Measurements from ENCODE around the gene ARFIP2. TPM values are rescaled to one million over a fixed set of nuclear protein-coding genes. Genes with fewer than 3 reads are reported as not detected.

The ARFIP2 gene
- polyA plus RNA-seq, 1 donor, result 74.8 TPM

GRCh38 chr11:6448574-6448973, 32.6 kb downstream of the ARFIP2 start:
- no peak for DNase-seq

DNA sequence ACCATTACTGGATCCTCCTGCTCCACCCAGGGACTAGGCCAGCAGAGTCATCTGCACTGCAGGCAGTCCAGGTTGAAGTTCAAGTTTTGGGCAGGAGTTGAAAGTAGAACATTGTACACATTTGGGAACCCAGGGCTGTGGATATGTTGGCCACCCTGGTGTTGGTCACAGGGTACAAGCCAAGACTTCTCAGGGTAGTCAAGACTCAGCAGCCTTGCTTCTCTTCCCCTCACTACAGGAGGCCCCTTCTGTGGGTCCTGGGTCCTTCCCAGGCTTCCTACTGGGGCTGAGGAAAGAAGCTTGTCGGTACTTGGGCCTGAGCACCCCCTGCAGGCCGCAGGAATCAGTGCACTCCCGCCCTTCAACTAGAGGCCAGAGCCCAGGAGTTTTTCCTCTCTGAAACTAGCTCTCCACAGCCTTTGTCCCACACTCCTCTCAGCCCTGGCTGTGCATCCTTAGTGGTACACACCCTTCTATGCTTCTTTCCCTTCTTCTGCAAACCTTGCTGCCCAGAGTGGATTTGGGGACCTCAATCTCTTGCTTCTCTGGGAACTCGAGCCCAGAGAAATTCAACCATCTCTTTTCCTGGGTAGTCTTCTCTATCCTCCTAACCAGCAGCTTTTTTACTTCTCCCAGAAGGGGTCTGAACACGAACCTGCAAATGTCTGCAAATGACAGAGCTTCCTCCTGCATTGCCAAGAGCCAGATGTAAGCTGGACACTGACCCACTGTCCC, 37.7 kb downstream of the ARFIP2 start:
- peak; percentile 30 for DNase-seq

GRCh38 chr11:6442441-6442840, 38.7 kb downstream of the ARFIP2 start:
- no peak for DNase-seq

DNA sequence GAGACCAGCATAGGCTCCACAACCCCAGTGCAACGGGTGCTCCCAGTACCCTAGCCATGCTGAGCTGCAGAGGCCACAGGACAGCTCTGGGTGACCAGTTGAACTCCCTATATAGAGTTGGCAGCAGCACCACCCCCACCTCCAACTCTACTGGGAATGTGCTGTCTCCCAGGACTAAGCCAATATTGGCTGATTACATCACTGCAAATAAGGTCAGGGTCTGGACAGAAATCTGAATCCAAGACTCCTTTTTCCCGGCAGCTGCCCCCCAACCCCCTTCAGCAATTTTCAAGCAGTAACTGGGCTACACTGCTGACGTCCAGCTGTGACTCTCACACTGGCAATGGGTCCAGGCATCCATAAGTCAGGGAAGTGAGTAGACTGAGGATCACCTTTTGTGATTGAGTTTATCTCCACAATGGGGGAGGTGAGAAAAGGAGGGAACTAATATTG, 40.2 kb downstream of the ARFIP2 start, which contains the start of gene HPX:
TSS of gene HPX (minus strand) at position 82 of the 453 bp plus-strand sequence. CDS start at position 58, 24 bp downstream.
- DNase-seq, result no peak

- DNase-seq, result peak; percentile 42
Observed at GRCh38 chr11:6438979-6439571, 42.1 kb downstream of the ARFIP2 start.

- no peak for DNase-seq
Observed at GRCh38 chr11:6437993-6438392, 43.1 kb downstream of the ARFIP2 start.

DNA sequence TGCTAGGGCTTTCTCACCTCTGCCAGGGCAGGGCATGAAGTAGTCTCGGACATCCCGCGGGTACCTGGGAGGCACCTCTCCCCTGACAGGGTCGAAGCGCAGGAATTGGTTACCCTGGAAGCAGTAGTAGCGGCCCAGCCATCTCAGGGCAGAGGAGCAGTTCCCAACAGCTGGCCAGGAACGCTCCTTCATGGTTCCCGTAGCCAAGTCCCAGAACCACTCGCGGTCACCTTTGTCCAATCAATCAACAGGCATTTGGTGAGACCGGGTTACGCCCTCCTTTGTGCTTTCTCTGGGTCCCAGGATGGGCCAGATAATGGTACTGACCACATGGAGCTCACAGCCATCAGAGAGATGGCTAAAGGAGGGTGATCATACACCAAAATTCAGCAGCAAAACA, 43.7 kb downstream of the ARFIP2 start:
- no peak for DNase-seq

DNA sequence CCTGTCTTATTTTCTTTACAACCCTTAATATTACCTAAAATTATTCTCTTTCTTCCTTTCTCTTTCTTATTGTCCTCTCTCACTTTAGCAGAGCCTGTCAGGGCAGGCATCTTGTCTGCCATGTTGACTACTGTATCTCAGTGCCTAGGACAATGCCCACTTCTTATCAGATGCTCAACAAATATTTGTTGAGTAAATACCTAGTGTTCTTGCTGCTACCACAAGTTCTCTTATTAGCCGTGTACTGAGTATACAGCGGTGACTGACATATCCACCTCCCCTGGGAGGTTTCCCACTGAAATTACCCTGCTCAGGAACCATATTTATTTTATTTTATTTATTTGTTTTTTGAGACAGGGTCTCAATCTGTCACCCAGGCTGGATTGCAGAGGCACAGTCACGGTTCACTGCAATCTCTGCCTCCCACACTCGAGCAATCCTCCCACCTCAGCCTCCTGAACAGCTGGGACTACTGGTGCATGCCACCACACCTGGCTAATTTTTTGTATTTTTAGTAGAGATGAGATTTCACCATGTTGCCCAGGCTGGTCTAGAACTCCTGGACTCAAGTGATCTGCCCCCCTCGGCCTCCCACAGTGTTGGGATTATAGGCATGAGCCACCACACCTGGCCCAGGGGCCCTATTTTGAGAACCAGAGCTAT, 47.0 kb downstream of the ARFIP2 start:
- no peak for DNase-seq

DNA sequence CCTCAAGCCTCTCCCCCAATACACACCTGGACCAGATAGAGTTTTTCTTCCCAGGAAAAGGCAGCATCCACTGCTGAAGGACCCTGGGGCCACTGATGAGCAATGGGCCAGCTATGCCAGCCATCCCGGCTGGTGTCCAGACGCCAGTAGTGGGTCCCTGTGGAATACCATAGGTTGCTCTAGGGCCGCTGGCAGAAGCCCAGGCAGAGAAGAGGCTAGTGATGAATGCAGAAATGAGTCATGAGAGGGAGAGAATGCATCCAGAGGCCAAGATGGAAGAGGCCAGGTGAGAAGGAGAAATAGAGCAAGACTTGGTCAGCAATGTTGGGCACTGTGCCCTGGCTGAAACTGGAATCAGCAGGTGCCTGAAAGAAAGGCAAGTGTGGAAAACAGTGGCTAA, 49.3 kb downstream of the ARFIP2 start:
- DNase-seq, result no peak

GRCh38 chr11:6427516-6427915, 53.6 kb downstream of the ARFIP2 start:
- no peak for DNase-seq

Other genes starting within 250 kb of the ARFIP2 start
- gene FHIP1B, start 246.7 kb downstream of the ARFIP2 start, polyA plus RNA-seq (ENCODE audit: insufficient read length), result 62.0 TPM
- 1.1 TPM for gene CNGA4, start 242.2 kb downstream of the ARFIP2 start, polyA plus RNA-seq (ENCODE audit: insufficient read length)
- 0.55 TPM for gene CCKBR, start 221.5 kb downstream of the ARFIP2 start, polyA plus RNA-seq (ENCODE audit: insufficient read length)
- gene CAVIN3, start 160.8 kb downstream of the ARFIP2 start, polyA plus RNA-seq (ENCODE audit: insufficient read length), result 8.5 TPM
- gene SMPD1, start 90.9 kb downstream of the ARFIP2 start, polyA plus RNA-seq (ENCODE audit: insufficient read length), result 34.1 TPM
- 55.3 TPM for gene APBB1, start 62.2 kb downstream of the ARFIP2 start, polyA plus RNA-seq (ENCODE audit: insufficient read length)
- gene HPX, start 40.3 kb downstream of the ARFIP2 start, polyA plus RNA-seq (ENCODE audit: insufficient read length), result 4.8 TPM
- 26.5 TPM for gene TRIM3, start 7.4 kb downstream of the ARFIP2 start, polyA plus RNA-seq (ENCODE audit: insufficient read length)
- gene TIMM10B, start 170 bp upstream of the ARFIP2 start, polyA plus RNA-seq (ENCODE audit: insufficient read length), result 40.9 TPM
- gene DNHD1, start 15.9 kb upstream of the ARFIP2 start, polyA plus RNA-seq (ENCODE audit: insufficient read length), result 13.3 TPM
- gene RRP8, start 122.3 kb upstream of the ARFIP2 start, polyA plus RNA-seq (ENCODE audit: insufficient read length), result 21.2 TPM
- gene ILK, start 122.4 kb upstream of the ARFIP2 start, polyA plus RNA-seq (ENCODE audit: insufficient read length), result 145 TPM
- gene TAF10, start 130.9 kb upstream of the ARFIP2 start, polyA plus RNA-seq (ENCODE audit: insufficient read length), result 67.1 TPM
- 121 TPM for gene TPP1, start 138.1 kb upstream of the ARFIP2 start, polyA plus RNA-seq (ENCODE audit: insufficient read length)
- gene DCHS1, start 174.5 kb upstream of the ARFIP2 start, polyA plus RNA-seq (ENCODE audit: insufficient read length), result 36.1 TPM
- 61.2 TPM for gene MRPL17, start 202.0 kb upstream of the ARFIP2 start, polyA plus RNA-seq (ENCODE audit: insufficient read length)